OCI-LY3 (cell line): ENCODE measurements around the gene TBL3.

Experiments used
- EZH2phosphoT487 ChIP-seq: fragments of 200-600 bp; shearing (Covaris generic); IDR thresholded peaks from 2 replicates; pipeline ENCODE4 v1.6.1; 2018; ENCODE audit warnings: antibody characterized with exemption, mixed run types, low read depth
- TF ChIP-seq, protein P1 (sequence below): fragments of 200-600, 300-600 bp; sonication (generic); IDR thresholded peaks from 2 replicates; pipeline ENCODE4 v1.5.1; 2014; ENCODE audit warnings: antibody characterized with exemption, low read length, low read depth

- TF ChIP-seq, protein P1, sequence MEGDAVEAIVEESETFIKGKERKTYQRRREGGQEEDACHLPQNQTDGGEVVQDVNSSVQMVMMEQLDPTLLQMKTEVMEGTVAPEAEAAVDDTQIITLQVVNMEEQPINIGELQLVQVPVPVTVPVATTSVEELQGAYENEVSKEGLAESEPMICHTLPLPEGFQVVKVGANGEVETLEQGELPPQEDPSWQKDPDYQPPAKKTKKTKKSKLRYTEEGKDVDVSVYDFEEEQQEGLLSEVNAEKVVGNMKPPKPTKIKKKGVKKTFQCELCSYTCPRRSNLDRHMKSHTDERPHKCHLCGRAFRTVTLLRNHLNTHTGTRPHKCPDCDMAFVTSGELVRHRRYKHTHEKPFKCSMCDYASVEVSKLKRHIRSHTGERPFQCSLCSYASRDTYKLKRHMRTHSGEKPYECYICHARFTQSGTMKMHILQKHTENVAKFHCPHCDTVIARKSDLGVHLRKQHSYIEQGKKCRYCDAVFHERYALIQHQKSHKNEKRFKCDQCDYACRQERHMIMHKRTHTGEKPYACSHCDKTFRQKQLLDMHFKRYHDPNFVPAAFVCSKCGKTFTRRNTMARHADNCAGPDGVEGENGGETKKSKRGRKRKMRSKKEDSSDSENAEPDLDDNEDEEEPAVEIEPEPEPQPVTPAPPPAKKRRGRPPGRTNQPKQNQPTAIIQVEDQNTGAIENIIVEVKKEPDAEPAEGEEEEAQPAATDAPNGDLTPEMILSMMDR, result no peak
- no peak for TF ChIP-seq EZH2phosphoT487
Measured at GRCh38 chr16:1936945-1937479, 34.8 kb upstream of the TBL3 start.
